Adrenal gland (tissue), 5 donors: Measurements from ENCODE around the gene PREB.

Source experiments
- CTCF ChIP-seq, 6 experiments: fragments of 450-650 bp in 4 of 6; fragments of 200-600 bp in 2 of 6; sonication (generic) in 1 of 6; IDR thresholded peaks; 1 replicate in 5 of 6; 2 replicates in 1 of 6; pipeline versions ENCODE4 v1.5.1 to v1.8.0; 2016 to 2021; ENCODE audit warnings: antibody characterized with exemption in 6 of 6, mild to moderate bottlenecking in 2 of 6, moderate library complexity in 1 of 6
- POLR2A ChIP-seq, 2 donors: fragments of 450-650 bp; IDR thresholded peaks; one replicate each; pipeline ENCODE4 v1.6.1; 2017; ENCODE audit warnings: antibody characterized with exemption in 2 of 2, mild to moderate bottlenecking in 2 of 2, moderate library complexity in 1 of 2
- donor health status: DM: no; HTN: no; CAD: no.

GRCh38 chr2:27091746-27092695 is 42.4 kb downstream of the PREB start:
- TF ChIP-seq POLR2A (IDR thresholded peaks at IDR 0.05) (no peak), CTCF (IDR thresholded peaks at IDR 0.05) (no peak)
